HG02970 (cell line): ENCODE measurements around the gene CIRBP.

Source experiments
- ATAC-seq: cut with Tn5 transposase; IDR thresholded peaks from one replicate; pipeline ENCODE4 v1.9.1; 2021; ENCODE audit warnings: mild to moderate bottlenecking, moderate library complexity, moderate number of reproducible peaks; ENCODE audit not compliant: unreplicated experiment, low FRiP score

CIRBP gene

DNA sequence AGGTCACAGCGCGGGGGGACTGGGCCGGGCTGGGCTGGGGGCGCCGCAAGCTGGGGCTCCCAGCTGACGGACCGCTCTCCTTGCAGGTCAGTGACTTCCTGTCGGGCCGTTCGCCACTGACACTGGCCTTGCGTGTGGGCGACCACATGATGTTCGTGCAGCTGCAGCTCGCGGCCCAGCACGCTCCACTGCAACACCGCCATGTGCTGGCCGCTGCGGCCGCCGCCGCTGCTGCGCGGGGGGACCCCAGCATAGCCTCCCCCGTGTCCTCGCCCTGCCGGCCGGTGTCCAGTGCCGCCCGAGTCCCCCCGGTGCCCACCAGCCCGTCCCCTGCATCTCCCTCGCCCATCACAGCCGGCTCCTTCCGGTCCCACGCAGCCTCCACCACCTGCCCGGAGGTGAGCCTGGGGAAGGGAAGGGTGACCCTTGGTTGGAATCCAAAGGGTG, 15.0 kb upstream of the CIRBP start:
- ATAC-seq = no peak

DNA sequence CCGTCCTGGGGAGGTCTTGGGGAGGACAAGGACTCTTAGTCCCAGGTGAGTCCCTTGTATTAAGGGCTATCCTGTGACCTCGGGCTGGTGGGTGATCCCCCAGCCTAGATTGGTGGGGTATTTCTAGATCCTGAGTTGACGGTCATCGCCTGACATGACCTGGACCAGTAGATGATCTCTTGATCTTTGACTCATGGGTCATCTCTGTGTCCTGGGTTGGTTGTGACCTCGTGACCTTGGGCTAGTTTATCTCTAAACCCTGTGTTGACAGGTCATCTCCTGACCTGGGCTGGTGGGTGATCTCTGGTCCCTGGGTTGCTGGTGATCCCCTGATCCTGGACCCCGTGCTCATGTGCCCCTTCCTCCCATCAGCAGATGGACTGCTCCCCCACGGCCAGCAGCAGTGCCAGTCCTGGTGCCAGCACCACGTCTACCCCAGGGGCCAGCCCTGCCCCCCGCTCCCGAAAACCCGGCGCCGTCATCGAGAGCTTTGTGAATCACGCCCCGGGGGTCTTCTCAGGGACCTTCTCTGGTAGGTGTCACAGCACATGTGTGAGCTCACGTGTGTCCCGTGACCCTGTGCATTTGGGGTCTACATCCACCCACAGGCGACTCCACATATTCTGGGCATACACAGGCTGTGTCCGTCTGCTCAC, 14.5 kb upstream of the CIRBP start:
- no peak for ATAC-seq

DNA sequence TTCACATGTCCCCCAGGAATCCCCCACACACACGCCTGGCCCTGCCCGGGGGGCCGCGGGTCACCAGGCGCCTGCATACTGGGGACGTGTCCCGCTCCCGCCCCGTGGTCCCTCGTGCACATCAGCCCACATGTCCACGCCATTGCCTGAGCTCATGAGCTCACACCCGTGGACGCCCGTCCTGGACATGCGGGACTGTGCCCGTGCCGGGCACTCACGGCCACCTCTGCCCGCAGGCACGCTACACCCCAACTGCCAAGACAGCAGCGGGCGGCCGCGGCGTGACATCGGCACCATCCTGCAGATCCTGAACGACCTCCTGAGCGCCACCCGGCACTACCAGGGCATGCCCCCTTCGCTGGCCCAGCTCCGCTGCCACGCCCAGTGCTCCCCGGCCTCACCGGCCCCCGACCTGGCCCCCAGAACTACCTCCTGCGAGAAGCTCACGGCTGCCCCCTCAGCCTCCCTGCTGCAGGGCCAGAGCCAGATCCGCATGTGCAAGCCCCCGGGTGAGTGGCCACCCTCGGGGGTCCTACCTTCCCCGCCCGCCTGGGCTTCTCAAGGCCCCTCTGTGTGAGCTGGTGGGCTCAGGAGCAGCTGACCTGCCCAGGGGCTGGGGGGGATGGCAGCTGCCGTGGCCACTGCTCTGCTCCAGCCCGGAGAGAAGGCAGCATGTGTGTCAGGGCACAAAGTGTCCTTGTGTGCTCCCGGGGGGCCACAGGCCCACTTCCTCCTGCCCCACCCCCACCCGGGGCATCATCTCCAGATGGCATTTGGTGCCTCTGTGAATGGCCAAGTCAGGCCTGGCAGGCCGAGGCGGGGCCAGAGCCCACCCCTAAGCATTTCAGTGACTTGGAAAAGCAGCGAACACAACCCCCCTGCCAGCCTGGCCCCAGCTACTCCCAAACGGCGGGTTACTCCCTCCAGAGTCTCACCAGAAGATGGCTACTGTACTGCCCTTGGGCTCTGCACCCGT, 13.7 kb upstream of the CIRBP start:
- no peak for ATAC-seq

DNA sequence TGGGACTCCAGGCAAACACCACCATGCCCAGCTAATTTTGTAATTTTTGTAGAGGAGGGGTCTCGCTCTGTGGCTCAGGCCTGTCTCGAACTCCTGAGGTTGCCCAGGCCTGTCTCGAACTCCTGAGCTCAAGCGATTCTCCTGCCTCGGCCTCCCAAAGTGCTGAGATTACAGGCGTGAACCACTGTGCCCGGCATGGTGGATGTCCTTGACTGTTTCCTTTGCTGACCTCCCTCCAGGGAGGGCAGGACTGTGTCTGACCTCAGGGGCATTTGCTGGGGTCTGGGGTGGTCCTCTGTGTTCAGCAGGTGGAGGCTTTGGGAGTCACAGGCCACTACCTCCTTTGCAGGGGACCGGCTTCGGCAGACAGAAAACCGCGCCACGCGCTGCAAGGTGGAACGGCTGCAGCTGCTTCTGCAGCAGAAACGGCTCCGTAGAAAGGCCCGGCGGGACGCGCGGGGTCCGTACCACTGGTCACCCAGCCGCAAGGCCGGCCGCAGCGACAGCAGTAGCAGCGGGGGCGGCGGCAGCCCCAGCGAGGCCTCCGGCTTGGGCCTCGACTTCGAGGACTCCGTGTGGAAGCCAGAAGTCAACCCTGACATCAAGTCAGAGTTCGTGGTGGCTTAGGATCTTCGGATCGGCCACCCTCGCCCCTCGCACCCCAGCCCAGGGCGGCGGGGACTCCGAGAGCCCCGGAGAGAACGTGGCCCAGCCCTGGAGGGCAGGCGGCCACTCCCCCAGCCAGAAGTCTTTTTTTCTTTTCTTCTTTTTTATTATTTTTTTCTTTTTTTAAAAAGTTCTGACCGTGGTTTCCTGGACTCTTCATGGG, 12.3 kb upstream of the CIRBP start:
- no peak for ATAC-seq

DNA sequence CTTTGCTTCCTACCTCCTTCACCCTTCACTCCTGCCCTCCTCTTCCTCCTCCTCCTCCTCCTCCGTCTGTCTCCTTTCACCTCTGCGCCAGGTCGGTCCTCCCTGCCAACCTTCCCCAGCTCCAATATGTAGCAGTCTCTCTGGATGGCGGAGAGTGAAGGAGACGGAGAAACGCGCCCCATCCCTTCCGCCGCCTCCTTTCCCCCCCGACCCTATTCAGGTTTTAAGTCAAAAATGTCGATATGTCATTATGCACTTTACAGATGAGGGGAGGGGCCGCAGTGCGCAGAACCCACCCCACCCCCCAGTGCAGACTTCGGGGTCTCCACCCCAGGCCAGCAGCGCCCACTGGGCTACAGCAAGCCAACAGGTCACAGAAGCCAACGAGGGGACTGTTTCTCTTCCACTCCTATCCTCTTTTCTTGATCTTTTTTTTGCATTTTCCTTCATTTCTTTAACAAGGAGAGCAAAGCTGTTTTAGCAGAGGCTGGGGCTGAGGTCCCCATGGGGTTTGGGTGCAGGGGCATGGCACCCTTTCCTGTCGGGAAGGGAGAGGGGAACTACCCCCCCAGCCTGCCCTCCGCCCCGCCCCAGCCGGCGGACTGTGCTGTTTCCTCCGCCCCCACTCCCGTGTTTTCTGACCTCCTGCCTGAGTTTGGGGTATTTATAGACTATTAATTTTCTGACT, 11.5 kb upstream of the CIRBP start:
- no peak for ATAC-seq

DNA sequence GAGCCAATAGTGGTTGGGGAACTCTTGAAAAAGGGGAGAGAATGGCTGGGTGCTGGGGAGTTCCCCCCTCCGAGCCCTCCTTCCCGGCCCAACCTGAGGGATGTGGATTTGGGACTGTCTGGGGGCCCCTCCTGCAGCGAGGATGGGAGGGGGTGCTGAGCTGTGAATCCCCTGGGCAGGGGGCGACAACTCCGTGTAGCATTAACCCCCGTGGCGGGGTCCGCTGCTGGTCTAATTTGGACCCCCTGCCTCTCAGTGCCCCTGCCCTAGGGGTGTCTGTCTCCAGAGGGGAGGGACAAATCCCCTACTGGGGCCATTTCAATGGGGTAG, 11.0 kb upstream of the CIRBP start:
- ATAC-seq = no peak

DNA sequence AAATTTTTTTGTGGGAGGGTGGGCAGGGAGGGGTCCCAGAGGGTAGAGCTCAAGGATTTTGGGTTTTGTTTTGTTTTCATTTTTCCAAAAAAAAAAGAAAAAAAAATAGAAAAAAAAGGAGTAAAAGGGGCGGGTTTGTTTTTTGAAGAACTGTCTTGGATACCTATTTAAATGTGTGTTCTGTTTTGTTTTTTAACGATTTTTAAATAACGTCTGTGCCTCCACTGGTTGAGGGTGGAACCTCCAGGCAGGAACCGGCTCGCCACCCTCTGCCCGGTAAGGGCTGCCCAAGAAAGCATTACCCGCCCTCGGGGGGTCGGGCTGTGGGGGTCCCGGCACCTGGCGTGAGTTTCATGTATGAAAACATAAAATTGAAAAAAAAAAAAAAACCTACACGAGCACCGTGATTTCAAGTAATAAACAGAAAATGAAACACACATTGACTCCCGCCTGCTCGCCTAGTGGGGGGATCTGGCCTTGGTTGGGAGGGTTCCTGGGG, 10.4 kb upstream of the CIRBP start:
- no peak for ATAC-seq

DNA sequence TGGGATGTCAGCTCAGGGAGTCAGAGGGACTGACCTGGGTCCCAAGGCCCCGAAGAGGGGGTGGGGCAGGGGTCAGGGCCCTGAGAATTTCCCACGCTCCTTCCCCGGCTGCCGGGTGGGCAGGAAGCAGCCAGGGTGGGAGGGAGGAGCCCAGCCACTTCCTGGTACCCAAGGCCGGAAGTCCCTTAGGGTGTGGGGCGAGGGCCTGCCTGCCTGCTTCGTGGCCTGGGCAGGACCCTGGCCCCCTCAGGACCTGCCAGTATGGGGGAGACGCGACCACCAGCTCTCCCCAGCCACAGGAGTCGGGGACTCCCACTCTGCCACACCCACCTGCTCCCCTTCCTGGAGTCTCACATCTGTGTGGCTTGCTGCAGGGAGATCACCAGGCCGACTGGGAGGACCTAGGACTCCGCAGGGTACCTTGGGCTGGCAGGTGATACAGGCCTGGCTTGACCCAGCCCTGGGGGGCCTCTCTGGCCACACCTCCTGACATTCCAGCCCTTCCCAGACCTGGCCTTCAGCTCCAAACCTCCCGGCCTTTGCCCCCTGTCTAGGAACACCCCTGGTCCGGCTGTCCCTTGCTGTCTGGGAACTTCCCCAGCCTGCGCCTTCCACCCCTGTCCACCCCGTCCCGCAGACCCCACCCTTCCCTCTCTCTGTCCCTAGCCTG, 9.8 kb upstream of the CIRBP start:
- ATAC-seq = peak; percentile 31

DNA sequence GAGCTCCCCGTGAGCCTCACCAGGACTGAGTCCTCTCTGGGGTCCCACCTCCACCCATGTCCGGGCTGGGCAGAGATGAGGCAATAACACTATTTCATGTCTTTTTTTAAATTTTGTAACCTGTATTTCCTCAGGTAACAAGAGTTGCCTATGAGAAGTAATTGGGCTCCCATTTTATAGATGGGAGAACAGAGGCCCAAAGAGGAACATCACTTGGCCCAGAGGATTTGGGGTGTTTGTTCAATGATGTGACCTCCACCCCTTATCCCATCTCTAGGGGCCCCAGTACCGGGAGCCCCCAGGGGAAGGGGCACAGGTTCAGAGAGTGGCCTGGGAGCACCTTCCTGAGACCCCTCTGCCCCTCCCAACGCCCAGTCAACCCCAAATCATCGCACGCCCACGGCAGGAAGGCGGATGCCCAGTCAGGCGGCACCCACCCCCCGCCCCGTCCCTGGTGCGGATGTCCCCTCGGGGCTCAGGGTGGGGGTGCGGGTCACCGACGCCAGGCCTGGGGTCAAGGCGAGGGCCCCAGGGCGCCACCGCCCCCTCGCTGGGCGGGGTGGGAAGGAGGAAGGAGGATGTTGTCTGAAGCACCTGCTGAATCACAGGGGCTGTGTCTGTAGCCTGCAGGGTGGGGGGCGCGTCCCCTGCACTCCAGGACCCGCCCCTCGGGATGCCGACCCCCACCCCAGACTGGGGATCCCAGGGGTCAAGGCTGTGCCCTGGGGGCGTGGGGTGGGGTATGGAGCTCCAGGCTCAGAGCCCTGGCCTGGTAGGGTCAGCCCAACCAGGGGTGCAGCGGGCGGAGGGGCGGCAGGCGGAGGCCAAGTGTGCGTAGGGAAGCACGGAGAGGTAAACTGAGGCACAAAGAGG, 9.0 kb upstream of the CIRBP start:
- ATAC-seq = peak; percentile 3

DNA sequence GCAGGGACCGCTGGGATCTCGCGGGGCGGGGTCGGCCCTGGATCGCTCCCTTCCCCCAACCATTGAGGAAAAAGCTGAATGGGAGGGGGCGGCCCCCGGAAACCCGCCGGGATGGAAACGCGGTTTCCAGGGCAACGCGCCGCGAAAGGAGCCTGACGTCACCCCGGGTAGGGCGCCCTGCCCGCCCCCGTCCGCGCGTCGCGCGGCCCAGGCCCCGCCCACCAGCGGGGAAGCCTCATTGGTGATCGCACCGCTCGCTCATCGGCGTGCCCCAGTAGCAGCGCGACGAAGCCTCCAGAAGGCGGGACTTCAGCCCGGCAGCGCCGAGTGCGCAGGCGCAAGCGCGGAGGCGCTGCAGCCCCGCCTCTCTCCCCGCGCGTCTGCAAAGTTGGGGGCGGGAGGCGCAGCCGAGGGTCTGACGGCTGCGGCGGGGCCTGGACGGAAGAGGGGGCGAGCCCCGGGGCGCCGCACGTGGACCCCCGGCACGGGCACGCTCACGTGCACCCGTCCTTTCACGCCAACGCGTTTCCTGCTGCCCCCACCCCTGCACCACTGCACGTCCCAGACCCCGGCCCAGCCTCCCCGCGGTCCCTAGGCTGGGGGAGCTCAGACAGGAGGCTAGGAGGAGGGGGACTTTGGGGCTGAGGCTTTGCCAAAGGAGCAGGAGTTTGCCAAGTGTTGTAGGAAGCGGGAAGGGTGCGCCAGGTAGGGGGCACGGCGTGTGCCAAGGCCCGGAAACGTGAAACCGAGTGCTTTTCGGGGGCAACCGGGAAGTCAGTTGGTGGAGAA, 8.2 kb upstream of the CIRBP start:
- ATAC-seq = peak; percentile 46

DNA sequence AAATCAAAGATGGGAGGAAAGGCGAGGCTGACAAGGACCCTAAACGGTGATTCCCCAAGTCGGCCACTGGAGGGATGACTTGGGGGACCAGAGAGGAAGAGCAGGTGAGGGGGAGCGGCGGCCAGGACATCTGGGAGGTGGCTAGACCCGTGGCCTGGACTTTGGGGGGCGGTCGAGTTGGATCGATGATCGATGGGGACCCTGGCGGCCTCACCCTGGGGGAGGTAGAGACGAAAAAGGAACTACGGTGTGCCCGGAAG, 7.7 kb upstream of the CIRBP start:
- no peak for ATAC-seq

DNA sequence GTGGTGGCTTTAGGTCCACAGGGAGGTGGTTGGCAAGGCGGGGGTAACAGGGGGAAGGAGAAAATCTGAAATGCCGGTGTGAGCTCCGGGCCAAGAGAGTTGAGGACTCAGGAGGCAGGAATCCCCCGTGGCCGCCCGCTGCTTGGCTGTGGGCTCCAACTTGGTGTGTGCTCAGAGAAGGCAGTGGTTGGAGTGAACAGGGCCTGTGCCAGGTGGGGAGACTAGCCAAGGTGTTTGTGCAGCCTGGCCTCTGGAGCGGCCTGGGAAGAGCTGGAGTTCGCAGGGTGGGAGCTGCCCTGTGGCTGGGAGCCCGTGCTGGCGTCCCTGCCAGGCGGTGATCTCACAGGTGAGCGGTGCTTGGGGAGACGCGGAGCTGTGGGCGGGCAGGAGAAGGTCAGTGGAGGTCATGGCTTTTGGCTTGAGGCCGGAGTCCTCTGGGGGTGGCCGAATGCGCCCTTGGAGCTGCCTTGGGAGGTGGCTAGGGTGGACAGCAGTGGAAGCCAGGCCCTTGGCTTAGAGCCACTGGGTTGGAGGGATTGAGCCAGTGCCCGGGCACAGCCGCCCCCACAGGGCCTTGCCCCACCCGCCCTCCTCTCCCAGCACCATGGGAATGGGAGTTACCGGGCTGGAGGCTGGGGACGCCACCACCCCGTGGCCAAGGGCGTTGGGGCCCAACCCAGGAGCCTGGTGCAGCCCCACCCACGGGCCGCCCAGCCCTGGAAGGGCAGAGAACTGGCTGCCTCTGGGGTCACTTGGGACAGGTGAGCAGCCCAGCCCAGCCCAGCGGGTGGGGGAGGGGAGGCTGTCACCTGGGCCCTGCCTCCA, 7.1 kb upstream of the CIRBP start:
- no peak for ATAC-seq

DNA sequence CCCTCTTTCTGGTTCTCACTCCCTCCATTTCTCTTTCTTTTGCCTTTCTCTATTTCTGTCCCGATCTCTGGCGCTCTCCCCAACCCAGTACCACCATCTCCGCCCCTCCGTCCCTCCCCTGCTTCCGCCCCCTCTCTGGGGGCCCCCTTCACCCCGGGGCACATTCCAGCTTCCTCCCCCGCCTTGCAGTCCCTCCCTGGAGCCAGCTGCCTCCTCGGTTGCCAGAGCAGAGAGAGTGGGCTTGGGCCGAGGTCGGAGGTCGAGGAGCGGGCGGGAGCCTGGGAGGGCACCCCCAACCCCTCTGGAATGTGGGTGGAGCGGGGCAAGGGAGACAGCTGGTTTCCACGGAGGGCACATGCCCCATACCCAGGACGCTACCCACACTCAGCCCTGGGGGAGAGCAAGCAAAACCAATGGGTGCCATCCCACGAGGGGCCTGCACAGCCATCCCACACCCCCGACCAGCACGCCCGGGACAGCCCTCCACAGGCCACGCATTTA, 6.5 kb upstream of the CIRBP start:
- ATAC-seq = no peak

DNA sequence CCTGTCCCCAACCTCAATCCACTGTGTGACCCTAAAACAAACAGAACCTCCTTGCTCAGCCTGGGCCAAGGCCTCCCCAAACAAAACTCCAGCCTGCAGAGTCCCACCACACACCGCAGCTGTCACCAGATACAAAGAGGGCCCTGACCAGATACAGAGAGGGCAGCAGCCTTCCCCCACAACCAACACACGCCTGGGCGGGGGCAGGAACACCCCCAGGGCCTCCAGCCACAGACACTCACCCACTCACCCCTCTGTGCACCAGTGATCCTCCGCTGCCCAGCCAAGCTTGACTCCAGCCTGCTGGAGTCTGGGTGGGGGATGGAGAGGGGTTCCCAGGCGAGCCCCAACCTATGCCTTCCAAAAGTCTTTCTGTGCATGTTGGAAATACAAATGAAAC, 5.9 kb upstream of the CIRBP start:
- no peak for ATAC-seq

DNA sequence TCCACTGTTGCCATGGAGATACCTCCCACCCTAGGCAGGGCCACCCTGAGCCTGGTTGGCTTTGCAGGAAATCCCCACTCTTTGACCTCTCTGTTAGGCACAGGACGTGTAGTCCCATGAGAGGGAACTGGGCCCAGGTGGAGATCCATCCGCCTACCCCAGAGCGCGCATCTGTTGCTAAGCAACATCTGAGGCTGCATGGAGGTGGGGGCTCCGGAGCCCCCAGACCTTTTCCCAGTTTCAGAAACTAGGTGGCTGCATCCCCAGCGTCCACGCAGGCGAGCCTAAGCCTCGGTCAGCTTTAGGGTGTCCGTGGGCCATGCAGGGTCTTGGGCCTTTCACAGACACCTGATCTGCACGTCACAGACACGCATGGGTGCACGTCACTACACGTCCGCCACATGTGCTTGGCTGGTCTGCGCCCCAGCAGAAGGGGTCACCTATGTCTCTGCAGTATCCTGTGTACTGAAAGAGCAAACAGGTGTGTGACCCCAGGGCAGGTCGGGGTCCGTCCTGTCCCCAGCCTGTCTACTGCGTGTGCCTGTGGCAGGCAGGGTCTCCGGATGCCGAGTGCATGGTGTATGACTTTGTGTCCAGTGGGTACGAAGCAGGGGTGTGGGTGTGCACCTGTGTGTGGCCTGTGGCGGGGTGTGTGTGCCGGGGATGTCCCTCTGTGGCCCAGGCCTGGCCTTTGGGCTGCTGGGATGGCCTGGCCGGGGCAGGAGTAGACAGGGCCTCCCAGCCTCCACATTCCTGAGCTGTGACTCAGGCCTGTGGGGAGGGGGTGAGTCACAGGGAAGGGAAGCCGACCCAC, 4.1 kb upstream of the CIRBP start:
- no peak for ATAC-seq

DNA sequence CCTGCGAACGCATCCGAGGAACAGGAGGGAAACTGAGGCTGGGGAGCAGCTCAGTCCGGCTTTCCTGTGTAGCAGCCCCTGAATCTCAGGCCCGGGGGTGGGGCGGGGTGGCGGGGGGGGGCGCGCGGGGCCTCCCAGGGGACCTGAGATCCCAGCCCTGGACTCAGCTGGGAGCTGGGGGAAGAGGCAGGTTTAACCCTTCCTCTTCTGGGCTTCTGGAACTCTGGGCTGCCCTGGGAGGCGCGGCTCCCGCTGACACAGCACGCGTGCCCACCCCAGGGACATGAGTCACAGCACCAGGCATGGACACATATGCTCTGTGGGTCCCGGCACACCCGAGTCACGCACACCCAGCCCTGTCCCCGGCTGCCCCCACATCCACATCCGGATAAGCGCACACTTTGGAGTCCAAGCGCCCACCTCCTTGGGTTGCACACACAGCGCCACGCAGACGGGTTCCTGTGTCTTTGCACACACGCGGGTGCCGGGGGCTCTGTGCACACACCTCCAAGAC, 3.5 kb upstream of the CIRBP start:
- ATAC-seq = no peak
